NCI-H226 (cell line): Measurements from ENCODE around the gene ZNF618.

Source experiments
- DNase-seq: peaks from one replicate; pipeline ENCODE4 v3.0.0-alpha.2; 2015

Gene ZNF618

GRCh38 chr9:113885183-113886025, 9.3 kb downstream of the ZNF618 start:
- no peak for DNase-seq

GRCh38 chr9:113886026-113886369, 9.9 kb downstream of the ZNF618 start:
- DNase-seq, result no peak

- no peak for DNase-seq
Measured at GRCh38 chr9:113886466-113886865, 10.4 kb downstream of the ZNF618 start.

GRCh38 chr9:113886933-113887332, 10.8 kb downstream of the ZNF618 start:
- no peak for DNase-seq

- DNase-seq, result no peak
Measured at GRCh38 chr9:113887436-113887835, 11.3 kb downstream of the ZNF618 start.

- DNase-seq, result no peak
Measured at GRCh38 chr9:113888336-113888735, 12.2 kb downstream of the ZNF618 start.

GRCh38 chr9:113888976-113889375, 12.9 kb downstream of the ZNF618 start:
- DNase-seq, result no peak

- no peak for DNase-seq
Measured at GRCh38 chr9:113890704-113891103, 14.6 kb downstream of the ZNF618 start.

GRCh38 chr9:113892861-113893491, 16.9 kb downstream of the ZNF618 start:
- DNase-seq, result no peak

- no peak for DNase-seq
Measured at GRCh38 chr9:113894166-113894565, 18.1 kb downstream of the ZNF618 start.

- no peak for DNase-seq
Measured at GRCh38 chr9:113895526-113895925, 19.4 kb downstream of the ZNF618 start.

- no peak for DNase-seq
Measured at GRCh38 chr9:113896713-113897112, 20.6 kb downstream of the ZNF618 start.

GRCh38 chr9:113898151-113898550, 22.0 kb downstream of the ZNF618 start:
- DNase-seq, result no peak

- DNase-seq, result no peak
Measured at GRCh38 chr9:113898596-113898995, 22.5 kb downstream of the ZNF618 start.

GRCh38 chr9:113899205-113899604, 23.1 kb downstream of the ZNF618 start:
- no peak for DNase-seq

GRCh38 chr9:113901221-113901688, 25.1 kb downstream of the ZNF618 start:
- no peak for DNase-seq

- no peak for DNase-seq
Measured at GRCh38 chr9:113903514-113904077, 27.5 kb downstream of the ZNF618 start.

- DNase-seq, result no peak
Measured at GRCh38 chr9:113906411-113907110, 30.5 kb downstream of the ZNF618 start.

GRCh38 chr9:113907282-113907681, 31.2 kb downstream of the ZNF618 start:
- no peak for DNase-seq

GRCh38 chr9:113909421-113909820, 33.3 kb downstream of the ZNF618 start:
- DNase-seq, result no peak

- no peak for DNase-seq
Measured at GRCh38 chr9:113910036-113910639, 34.0 kb downstream of the ZNF618 start.

GRCh38 chr9:113911850-113912557, 35.9 kb downstream of the ZNF618 start:
- DNase-seq, result no peak
